Immature natural killer cell (primary cell): ENCODE results near the gene TCAF2. TPM values are rescaled to one million over a fixed set of nuclear protein-coding genes. Genes with fewer than 3 reads are reported as not detected.
"Not testable (repeated sequence)": the region's sequence is repeated elsewhere in the genome, so short reads cannot be mapped to it uniquely, and the experiment has no call there.

ENCODE experiments used
- DNase-seq, 3 donors: peaks; one replicate each; pipeline ENCODE4 v3.0.0; 2022; ENCODE audit warnings: mixed read lengths in 1 of 3
- H3K27ac Mint-ChIP-seq, 6 donors: one replicate each; pipeline ENCODE4 v1.8.0; 2020; ENCODE audit warnings: mixed read lengths in 6 of 6, mild to moderate bottlenecking in 5 of 6, inconsistent platforms in 4 of 6, moderate library complexity in 3 of 6
- H3K27me3 Mint-ChIP-seq, 3 donors: one replicate each; pipeline ENCODE4 v1.8.0; 2020 to 2021; ENCODE audit warnings: low read depth in 3 of 3, mild to moderate bottlenecking in 3 of 3, mixed read lengths in 3 of 3, moderate library complexity in 3 of 3, inconsistent platforms in 1 of 3
- H3K36me3 Mint-ChIP-seq, 3 donors: one replicate each; pipeline ENCODE4 v1.8.0; 2020; ENCODE audit warnings: mixed read lengths in 3 of 3, inconsistent platforms in 2 of 3, mild to moderate bottlenecking in 2 of 3
- H3K4me1 Mint-ChIP-seq, 2 donors: one replicate each; pipeline ENCODE4 v1.8.0; 2020; ENCODE audit warnings: inconsistent platforms in 2 of 2, mild to moderate bottlenecking in 2 of 2, mixed read lengths in 2 of 2, moderate library complexity in 1 of 2
- H3K4me3 Mint-ChIP-seq, 5 donors: one replicate each; pipeline ENCODE4 v1.8.0; 2020; ENCODE audit warnings: mild to moderate bottlenecking in 5 of 5, mixed read lengths in 5 of 5, inconsistent platforms in 3 of 5, moderate library complexity in 3 of 5
- H3K9me3 Mint-ChIP-seq, 6 donors: one replicate each; pipeline ENCODE4 v1.8.0; 2020; ENCODE audit warnings: mild to moderate bottlenecking in 6 of 6, mixed read lengths in 6 of 6, inconsistent platforms in 4 of 6, moderate library complexity in 3 of 6
- polyA plus RNA-seq, 3 donors: library from polyadenylated mRNA; unstranded; fragments of 300-500 nt; fragmentation: Illumina TruSeq; gene quantifications; one replicate each; pipeline ENCODE4 v1.2.3, GENCODE V29; 2021

TCAF2 gene
- 1 to 10 TPM; 1.8 to 4.1 (median 2.5) TPM for polyA plus RNA-seq

DNA sequence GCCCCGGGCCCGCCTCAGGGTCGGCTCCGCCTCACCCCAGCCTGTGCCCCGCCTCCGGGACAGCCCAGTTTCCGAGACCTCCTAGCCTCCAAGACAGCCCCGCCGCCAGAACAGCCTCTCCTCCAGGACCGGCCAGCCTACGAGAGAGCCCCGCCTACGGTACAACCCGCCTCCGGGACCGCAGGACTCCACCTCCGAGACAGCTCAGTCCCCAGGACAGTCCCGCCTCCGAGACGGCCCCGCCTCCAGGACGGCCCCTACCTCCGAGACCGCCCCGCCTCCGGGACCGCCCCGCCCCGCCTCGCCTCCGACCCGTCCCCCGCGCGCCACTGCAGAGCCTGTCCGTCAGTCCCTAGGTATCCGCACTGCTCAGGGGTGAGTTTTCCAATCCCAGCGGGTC, at the start of gene TCAF2:
TCAF2 (plus strand) TSS at position 329 of the 400 bp plus-strand sequence.
- H3K36me3 Mint-ChIP-seq, H3K9me3 Mint-ChIP-seq, H3K27ac Mint-ChIP-seq, H3K27me3 Mint-ChIP-seq, H3K4me1 Mint-ChIP-seq: not testable (repeated sequence)
- DNase-seq: peak in 1 of 3 donors; percentile 69
- H3K4me3 Mint-ChIP-seq: peak within 1 kb of the TSS in 2 of 5 donors; percentile 52 to 64

DNA sequence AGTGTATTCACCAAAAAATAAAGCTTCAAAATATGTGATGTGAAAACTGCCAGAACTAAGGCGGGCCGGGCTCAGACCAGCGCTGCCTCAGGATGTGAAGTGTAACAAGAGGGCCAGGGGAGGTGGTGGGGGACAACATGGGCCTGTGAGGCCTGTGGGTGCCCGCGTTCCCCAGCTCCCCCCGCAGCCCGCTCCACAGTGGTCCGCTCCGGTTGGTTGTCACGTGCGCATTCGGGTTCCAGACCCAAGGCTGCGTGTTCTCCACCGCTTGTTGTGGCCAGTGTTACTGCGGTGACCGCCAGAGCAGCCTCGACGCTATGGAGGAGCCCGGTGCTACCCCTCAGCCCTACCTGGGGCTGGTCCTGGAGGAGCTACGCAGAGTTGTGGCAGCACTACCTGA, 49.3 kb upstream of the TCAF2 start, which contains the start of gene CTAGE15:
CTAGE15 (plus strand) TSS at position 301 of the 400 bp plus-strand sequence; CDS start at position 318, 17 bp downstream.
- H3K4me1 Mint-ChIP-seq, H3K27me3 Mint-ChIP-seq, H3K9me3 Mint-ChIP-seq, DNase-seq, H3K27ac Mint-ChIP-seq, H3K4me3 Mint-ChIP-seq, H3K36me3 Mint-ChIP-seq: not testable (repeated sequence)

DNA sequence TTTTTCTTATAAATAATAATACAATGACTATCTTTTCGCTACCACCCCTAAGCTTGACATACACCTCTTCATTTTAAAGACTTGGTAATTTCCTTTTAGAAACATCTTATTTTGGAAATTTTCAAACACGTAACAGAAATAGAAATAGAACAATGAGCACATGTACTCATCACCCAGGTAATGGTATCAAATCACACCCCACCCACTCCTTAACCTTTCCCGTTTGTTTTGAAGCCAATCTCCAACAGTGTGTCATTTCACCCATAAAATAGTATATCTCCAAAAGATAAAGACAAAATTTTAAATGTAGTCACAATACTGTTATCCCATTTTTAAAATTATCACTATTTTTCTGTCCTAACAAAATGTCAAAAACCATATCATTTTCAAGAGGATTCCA, 32.6 kb upstream of the TCAF2 start:
- not testable (repeated sequence) for H3K4me3 Mint-ChIP-seq, H3K4me1 Mint-ChIP-seq, H3K27ac Mint-ChIP-seq

DNA sequence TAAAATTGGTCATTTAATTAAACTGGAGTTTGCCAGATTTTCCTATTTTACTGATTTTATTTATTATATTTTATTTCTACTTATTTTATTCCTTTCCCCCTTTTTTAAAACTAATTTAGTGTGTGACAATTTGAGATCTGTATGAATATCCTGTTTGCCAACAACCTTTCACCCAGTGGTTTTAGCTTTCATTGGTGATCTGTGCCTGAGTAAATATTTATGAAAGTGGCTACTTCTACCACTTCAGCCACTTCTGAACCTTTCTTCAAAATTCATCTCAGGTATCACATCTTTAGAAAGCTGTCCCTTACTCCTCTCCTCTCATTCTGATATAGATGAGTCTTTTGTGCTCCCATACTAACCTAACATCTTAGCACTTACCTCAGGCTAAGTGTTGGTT, 30.9 kb upstream of the TCAF2 start:
- not testable (repeated sequence) for H3K27ac Mint-ChIP-seq, H3K4me1 Mint-ChIP-seq, DNase-seq, H3K27me3 Mint-ChIP-seq, H3K9me3 Mint-ChIP-seq, H3K36me3 Mint-ChIP-seq, H3K4me3 Mint-ChIP-seq

More for the DNA sequence above, 32.6 kb upstream of the TCAF2 start:
- not testable (repeated sequence) for H3K27me3 Mint-ChIP-seq, H3K9me3 Mint-ChIP-seq, DNase-seq, H3K36me3 Mint-ChIP-seq

DNA sequence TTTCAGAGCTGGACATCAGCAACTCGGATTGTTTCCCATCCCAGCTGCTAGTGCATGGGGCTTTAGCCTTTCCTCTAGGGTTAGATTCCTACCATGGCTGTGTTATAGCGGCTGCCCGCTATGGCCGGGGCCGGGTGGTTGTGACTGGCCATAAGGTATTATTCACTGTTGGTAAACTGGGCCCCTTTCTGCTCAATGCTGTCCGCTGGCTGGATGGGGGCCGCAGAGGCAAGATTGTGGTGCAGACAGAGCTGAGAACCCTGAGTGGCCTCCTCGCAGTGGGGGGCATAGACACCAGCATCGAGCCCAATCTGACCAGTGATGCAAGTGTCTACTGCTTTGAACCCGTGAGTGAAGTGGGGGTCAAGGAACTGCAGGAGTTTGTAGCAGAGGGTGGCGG, 22.7 kb upstream of the TCAF2 start:
- H3K4me1 Mint-ChIP-seq, H3K27ac Mint-ChIP-seq, DNase-seq, H3K27me3 Mint-ChIP-seq, H3K4me3 Mint-ChIP-seq, H3K36me3 Mint-ChIP-seq, H3K9me3 Mint-ChIP-seq: not testable (repeated sequence)

DNA sequence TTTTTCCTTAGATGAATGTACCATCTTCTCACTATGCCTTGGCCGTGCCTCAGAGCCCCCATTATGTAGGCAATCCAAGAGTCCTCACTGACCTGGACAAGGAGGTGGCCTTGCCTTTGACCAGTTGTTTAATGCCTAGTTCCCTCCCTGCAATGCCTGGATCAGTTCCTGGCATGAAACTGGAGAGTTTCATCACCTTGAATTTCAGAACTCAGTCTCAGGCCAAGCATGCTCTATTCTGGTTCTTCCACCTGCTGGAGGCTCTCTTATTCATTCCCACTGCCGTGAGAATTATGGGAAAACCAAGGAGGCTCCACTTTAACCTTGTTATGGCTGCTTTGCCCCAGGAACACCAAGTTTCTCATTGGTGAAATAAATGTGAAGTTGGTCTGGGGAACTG, 17.2 kb upstream of the TCAF2 start:
- H3K4me1 Mint-ChIP-seq, DNase-seq, H3K27me3 Mint-ChIP-seq, H3K36me3 Mint-ChIP-seq, H3K9me3 Mint-ChIP-seq, H3K27ac Mint-ChIP-seq, H3K4me3 Mint-ChIP-seq: not testable (repeated sequence)

DNA sequence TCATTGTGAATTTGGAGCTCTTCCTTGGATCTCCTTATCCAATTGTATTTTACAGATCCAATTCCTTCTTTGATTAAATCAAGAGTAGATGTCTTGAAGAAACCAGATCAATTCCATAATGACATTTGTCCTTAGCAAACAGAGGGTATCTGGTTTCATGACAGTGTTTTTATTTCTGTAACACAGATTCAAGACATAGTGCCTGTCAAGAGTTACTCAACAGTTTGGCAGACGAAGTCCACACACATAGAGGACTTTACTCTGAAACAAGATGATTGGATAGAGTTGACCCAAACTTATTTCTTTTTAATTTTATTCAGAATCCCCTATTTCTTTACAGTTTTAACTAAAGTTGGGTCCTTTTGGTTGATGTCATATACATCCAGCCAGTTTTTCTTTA, 14.7 kb upstream of the TCAF2 start:
- not testable (repeated sequence) for H3K4me3 Mint-ChIP-seq, H3K9me3 Mint-ChIP-seq, DNase-seq, H3K36me3 Mint-ChIP-seq, H3K27ac Mint-ChIP-seq, H3K27me3 Mint-ChIP-seq, H3K4me1 Mint-ChIP-seq

DNA sequence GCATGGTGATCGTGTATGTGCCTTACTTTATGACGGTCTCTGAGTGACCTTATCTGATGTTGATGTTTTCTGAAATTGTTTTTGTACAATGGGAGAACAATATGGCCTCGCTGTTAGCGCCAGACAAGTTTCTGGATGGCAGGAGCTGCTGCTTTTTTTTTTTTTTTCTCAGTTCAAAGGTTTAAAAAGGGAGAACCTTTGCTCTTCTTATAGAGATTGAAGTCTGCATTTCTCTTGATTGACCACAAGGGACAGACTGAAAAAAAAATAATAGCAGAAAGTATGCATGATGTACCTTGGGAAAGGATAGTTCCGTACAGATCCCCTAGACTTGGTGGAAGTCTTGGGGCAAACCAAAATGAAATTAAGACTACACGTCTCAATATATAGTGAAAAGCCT, 5.2 kb upstream of the TCAF2 start:
- H3K27me3 Mint-ChIP-seq, H3K4me1 Mint-ChIP-seq, H3K4me3 Mint-ChIP-seq, H3K9me3 Mint-ChIP-seq, H3K27ac Mint-ChIP-seq, H3K36me3 Mint-ChIP-seq: not testable (repeated sequence)
- peak in 1 of 3 donors; percentile 0 for DNase-seq

DNA sequence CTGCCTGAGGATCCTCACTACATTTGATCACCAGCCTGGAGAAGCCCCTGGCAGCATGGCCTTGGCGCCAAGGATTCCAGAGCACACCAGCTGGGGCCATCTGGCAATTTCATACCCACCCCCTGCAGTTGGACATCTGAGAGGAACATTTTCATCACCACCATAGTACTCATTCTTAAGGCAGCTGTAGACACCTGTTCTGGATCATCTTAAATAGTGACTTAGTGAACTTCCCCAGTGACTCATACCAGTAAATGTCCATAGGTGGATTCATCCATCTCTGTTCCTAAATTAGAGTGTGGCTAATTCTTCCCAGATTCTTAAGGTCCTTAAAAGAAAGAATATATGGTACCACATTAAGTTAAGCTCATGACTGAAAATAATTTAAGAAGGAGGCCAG, 3.6 kb upstream of the TCAF2 start:
- DNase-seq, H3K4me3 Mint-ChIP-seq, H3K9me3 Mint-ChIP-seq, H3K27ac Mint-ChIP-seq, H3K4me1 Mint-ChIP-seq, H3K27me3 Mint-ChIP-seq, H3K36me3 Mint-ChIP-seq: not testable (repeated sequence)

DNA sequence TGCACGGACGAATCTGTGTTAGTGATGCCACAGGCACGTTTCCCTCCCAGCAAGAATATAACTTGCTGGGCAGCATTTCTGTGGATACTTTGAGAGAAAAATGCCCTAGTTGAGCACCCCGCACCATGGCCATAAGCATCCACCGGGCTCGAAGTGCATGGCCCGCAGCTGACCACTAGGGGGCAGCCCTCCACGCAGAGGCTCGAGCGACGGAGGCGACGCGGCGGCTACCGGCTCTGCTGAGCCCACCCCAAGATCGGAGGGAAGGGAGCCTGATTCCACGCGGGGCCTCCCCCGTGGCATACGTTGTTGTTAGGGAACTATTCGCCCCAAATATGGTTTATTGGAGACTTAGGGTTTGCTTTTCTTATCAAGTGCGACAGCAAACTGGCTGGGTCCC, 716 bp upstream of the TCAF2 start:
- DNase-seq, H3K27me3 Mint-ChIP-seq, H3K9me3 Mint-ChIP-seq, H3K4me3 Mint-ChIP-seq, H3K36me3 Mint-ChIP-seq, H3K4me1 Mint-ChIP-seq, H3K27ac Mint-ChIP-seq: not testable (repeated sequence)

DNA sequence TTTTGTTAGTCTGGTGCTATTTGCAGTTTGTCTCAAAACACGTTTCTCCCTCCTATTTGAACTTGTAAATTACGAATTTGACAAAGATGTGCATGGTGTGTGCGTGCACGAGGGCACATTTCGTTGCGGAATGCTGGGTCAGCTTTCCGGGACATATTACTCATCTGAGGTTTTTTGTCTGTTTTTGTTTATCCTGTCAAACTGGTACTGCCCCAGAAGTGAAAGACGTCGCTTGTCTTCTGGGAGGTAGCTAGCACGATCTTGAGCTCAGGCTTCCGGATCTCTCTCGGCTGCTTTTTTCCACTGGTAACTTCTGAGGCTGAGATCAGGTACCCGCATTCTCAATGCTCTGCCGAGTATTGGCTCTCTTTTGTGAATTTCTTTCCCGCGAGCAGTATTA, 401 bp downstream of the TCAF2 start:
- H3K27ac Mint-ChIP-seq, DNase-seq, H3K9me3 Mint-ChIP-seq, H3K4me1 Mint-ChIP-seq, H3K36me3 Mint-ChIP-seq, H3K27me3 Mint-ChIP-seq, H3K4me3 Mint-ChIP-seq: not testable (repeated sequence)

DNA sequence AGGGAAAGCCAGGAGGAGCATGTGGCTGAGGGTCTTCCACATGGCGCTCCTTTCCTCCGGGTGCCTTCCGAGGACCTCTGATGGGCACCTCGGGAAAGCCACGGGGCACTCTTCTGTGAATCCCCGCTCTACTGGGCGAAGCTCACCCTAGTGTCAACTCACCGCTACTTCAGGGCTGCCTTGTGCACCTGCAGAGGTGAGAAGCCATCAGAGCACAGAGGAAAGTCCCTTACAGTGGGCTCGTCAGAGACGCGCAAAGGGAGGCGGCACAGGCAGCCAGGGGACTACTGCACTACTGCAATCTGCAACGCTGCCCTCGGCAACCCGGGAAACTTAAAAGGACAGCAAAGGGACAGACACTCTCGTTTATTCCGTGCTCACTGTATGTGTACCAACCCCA, 1.4 kb downstream of the TCAF2 start:
- H3K9me3 Mint-ChIP-seq, H3K4me1 Mint-ChIP-seq, H3K27me3 Mint-ChIP-seq, H3K4me3 Mint-ChIP-seq, DNase-seq, H3K36me3 Mint-ChIP-seq, H3K27ac Mint-ChIP-seq: not testable (repeated sequence)

DNA sequence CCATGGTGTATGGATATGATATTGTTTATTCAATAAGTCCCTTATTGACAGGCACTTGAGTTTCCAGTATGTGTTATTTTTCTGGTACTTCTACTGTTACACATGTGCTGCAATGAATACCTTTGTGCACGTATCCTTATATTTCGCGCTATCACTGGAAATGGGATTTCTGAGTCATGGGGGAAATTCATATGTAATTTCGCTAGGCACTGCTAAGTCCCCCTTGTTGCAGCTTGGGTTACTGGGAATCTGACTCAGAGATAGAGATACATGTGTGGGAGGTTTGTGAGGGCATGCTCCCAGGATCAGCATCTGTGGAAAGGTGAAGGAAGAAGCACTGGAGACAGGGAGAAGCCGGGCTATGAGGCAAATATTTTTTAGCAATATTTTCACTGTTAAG, 9.9 kb downstream of the TCAF2 start:
- H3K27me3 Mint-ChIP-seq, DNase-seq, H3K27ac Mint-ChIP-seq, H3K4me1 Mint-ChIP-seq, H3K4me3 Mint-ChIP-seq, H3K36me3 Mint-ChIP-seq, H3K9me3 Mint-ChIP-seq: not testable (repeated sequence)

DNA sequence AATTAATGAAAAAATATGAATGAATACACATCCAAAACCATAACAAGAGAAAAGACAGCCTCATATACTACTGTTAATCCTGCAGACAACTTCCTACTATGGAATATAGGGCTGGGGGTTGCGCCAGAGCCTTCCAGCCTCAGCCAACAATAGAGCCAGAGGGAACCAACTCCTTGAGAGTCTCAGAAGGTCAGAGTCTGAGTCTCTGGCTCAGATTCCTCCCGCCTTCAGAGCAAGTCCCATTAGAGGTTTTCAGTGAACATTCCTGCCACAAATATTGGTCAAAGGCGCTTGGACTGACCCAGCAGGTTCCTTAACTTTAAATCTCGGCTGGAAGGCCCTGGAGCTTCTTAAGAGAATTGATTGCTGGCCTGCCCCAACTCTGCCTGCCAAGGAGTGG, 11.7 kb downstream of the TCAF2 start:
- DNase-seq, H3K9me3 Mint-ChIP-seq, H3K36me3 Mint-ChIP-seq, H3K27me3 Mint-ChIP-seq, H3K27ac Mint-ChIP-seq, H3K4me3 Mint-ChIP-seq, H3K4me1 Mint-ChIP-seq: not testable (repeated sequence)

DNA sequence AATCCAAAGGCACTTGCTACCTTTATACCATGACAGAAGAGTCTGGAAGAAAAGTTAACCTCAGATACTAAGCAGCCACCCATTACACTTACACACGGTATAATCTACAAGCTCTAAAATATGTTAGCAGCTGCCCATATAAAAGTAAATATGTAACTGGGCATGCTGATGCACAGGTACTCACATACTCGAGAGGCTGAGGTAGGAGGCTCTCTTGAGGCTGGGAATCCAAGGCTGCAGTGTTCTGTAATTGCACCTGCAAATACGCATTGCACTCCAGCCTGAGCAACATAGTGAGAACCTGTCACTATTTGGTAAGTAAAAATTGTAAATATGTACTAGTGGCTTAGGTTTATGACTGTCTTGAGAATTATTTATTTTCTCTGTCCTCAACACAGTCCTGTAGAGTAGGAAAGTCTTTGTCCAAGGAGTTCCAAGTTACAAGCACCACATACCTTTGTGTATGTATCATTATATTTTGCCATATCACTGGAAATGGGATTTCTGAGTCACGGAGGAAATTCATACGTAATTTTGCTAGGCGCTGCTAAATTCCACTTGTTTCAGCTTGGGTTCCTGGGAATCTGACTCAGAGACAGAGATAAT, 12.3 kb downstream of the TCAF2 start:
- H3K4me3 Mint-ChIP-seq, H3K9me3 Mint-ChIP-seq, H3K27ac Mint-ChIP-seq, DNase-seq, H3K4me1 Mint-ChIP-seq, H3K36me3 Mint-ChIP-seq, H3K27me3 Mint-ChIP-seq: not testable (repeated sequence)
